ENCODE measurements around the gene CA9. TPM values are rescaled to one million over a fixed set of nuclear protein-coding genes. Genes with fewer than 3 reads are reported as not detected.

CA9 gene
- polyA plus RNA-seq, 3 donors, result not detected

GRCh38 chr9:35700942-35701341 is 27.2 kb downstream of the CA9 start:
- no peak overlapping the region for H3K4me2 ChIP-seq (replicated peaks; ENCODE audit: extremely low read depth, low read length, poor library complexity, severe bottlenecking)
- H3K9me3 Mint-ChIP-seq, result peaks cover 0 to 2% (median 0%) of the 10 kb centered on the region in 7 donors
- no peaks in the 10 kb centered on the region for H3K4me1 Mint-ChIP-seq
- no peaks in the 10 kb centered on the region for H3K4me1 ChIP-seq (ENCODE audit: control insufficient read depth in 1 of 2, insufficient read depth in 2 of 2, low read length in 2 of 2)
- H3K4me3 ChIP-seq (replicated peaks in 1 of 3; ENCODE audit: low read depth in 2 of 3, low read length in 3 of 3), result no peak overlapping the region
- no peak for TF ChIP-seq CTCF (IDR thresholded peaks at IDR 0.05)
- H3K4me3 Mint-ChIP-seq, result no peak overlapping the region
- H2AFZ ChIP-seq (ENCODE audit: insufficient read depth, low read depth, low read length, poor library complexity, severe bottlenecking), result no peak overlapping the region
- H3K79me2 ChIP-seq (ENCODE audit: insufficient read depth, low read length), result no peaks in the 10 kb centered on the region
- no peak overlapping the region for H3K27ac ChIP-seq (ENCODE audit: low read depth in 1 of 2, low read length in 2 of 2)
- peaks cover 98 to 100% of the 10 kb centered on the region in 2 donors for H3K36me3 ChIP-seq (replicated peaks in 1 of 2; ENCODE audit: control insufficient read depth in 1 of 2, insufficient read depth in 2 of 2, low read length in 2 of 2)
- intact Hi-C loops (cut with micrococcal nuclease), result no loop called here
- H3K36me3 Mint-ChIP-seq, result peaks cover 0 to 33% of the 10 kb centered on the region in 2 donors
- H3K9ac ChIP-seq (ENCODE audit: insufficient read depth, low read length, poor library complexity, severe bottlenecking), result no peak overlapping the region
- no peaks in the 10 kb centered on the region for H3K27me3 ChIP-seq (ENCODE audit: control insufficient read depth in 2 of 2, insufficient read depth in 2 of 2, low read length in 2 of 2)
- H3K27me3 Mint-ChIP-seq (ENCODE audit: low read depth in 3 of 3), result no peaks in the 10 kb centered on the region
- no peak for DNase-seq
- H3K27ac Mint-ChIP-seq, result no peak overlapping the region
- H3K9me3 ChIP-seq (replicated peaks in 1 of 2; ENCODE audit: control insufficient read depth in 1 of 2, insufficient read depth in 1 of 2, low read length in 2 of 2), result no peaks in the 10 kb centered on the region
- H4K20me1 ChIP-seq (ENCODE audit: insufficient read depth, low read length), result peaks cover 100% of the 10 kb centered on the region

GRCh38 chr9:35702696-35703095 is 29.0 kb downstream of the CA9 start:
- H3K4me3 Mint-ChIP-seq, result no peak overlapping the region
- no peak overlapping the region for H3K4me2 ChIP-seq (replicated peaks; ENCODE audit: extremely low read depth, low read length, poor library complexity, severe bottlenecking)
- intact Hi-C loops (cut with micrococcal nuclease), result no loop called here
- H3K27ac ChIP-seq (ENCODE audit: low read depth in 1 of 2, low read length in 2 of 2), result peak overlapping the region in 1 of 2 donors; percentile 26
- H3K27me3 Mint-ChIP-seq (ENCODE audit: low read depth in 3 of 3), result no peaks in the 10 kb centered on the region
- DNase-seq, result no peak
- no peaks in the 10 kb centered on the region for H3K79me2 ChIP-seq (ENCODE audit: insufficient read depth, low read length)
- H3K36me3 Mint-ChIP-seq, result peaks cover 0 to 51% of the 10 kb centered on the region in 2 donors
- no peaks in the 10 kb centered on the region for H3K4me1 Mint-ChIP-seq
- H3K4me1 ChIP-seq (ENCODE audit: control insufficient read depth in 1 of 2, insufficient read depth in 2 of 2, low read length in 2 of 2), result no peaks in the 10 kb centered on the region
- TF ChIP-seq CTCF (IDR thresholded peaks at IDR 0.05), result no peak
- no peaks in the 10 kb centered on the region for H3K27me3 ChIP-seq (ENCODE audit: control insufficient read depth in 2 of 2, insufficient read depth in 2 of 2, low read length in 2 of 2)
- H3K9me3 Mint-ChIP-seq, result peaks cover 0 to 2% (median 0%) of the 10 kb centered on the region in 7 donors
- H4K20me1 ChIP-seq (ENCODE audit: insufficient read depth, low read length), result peaks cover 100% of the 10 kb centered on the region
- 100% methylated on average over 6 of the region's 7 CpGs for WGBS (ENCODE audit: insufficient coverage)
- no peak overlapping the region for H3K9ac ChIP-seq (ENCODE audit: insufficient read depth, low read length, poor library complexity, severe bottlenecking)
- no peak overlapping the region for H3K4me3 ChIP-seq (replicated peaks in 1 of 3; ENCODE audit: low read depth in 2 of 3, low read length in 3 of 3)
- H3K9me3 ChIP-seq (replicated peaks in 1 of 2; ENCODE audit: control insufficient read depth in 1 of 2, insufficient read depth in 1 of 2, low read length in 2 of 2), result no peaks in the 10 kb centered on the region
- H3K27ac Mint-ChIP-seq, result peak overlapping the region in 3 of 7 donors; percentile 14 to 37 (median 18)
- H3K36me3 ChIP-seq (replicated peaks in 1 of 2; ENCODE audit: control insufficient read depth in 1 of 2, insufficient read depth in 2 of 2, low read length in 2 of 2), result peaks cover 98 to 100% of the 10 kb centered on the region in 2 donors
- no peak overlapping the region for H2AFZ ChIP-seq (ENCODE audit: insufficient read depth, low read depth, low read length, poor library complexity, severe bottlenecking)

All from CD14-positive monocyte (primary cell).